Activated CD4-positive, alpha-beta T cell treated with anti-CD3 and anti-CD28 coated beads, Interleukin-2, amount 50 U/mL, for 24 hours (primary cell): Measurements from ENCODE around the gene ADGRL3.
"Not testable (repeated sequence)": the region's sequence is repeated elsewhere in the genome, so short reads cannot be mapped to it uniquely, and the experiment has no call there.

Experiments
- DNase-seq, 2 donors: peaks; one replicate each; pipeline ENCODE4 v3.0.0-alpha.2; 2020; ENCODE audit warnings: low read depth in 1 of 2, low spot score in 1 of 2

The ADGRL3 gene

DNA sequence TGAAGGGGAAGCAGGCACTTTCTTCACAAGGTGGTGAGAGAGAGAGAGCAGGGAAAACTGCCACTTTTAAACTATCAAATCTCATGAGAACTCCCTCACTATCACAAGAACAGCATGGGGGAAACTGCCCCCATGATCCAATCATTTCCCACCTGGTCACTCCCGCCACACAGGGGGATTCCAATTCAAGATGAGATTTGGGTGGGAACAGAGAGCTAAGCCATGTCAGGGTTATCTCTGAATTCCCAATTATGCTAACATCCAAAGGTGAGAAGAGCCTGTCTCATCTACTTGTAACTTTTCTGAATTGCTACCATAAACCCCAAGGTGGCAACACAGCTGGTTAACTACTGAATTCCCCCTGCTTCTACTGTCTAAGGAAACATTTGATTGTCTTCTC is 758.5 kb downstream of the ADGRL3 start:
- no peak for DNase-seq

DNA sequence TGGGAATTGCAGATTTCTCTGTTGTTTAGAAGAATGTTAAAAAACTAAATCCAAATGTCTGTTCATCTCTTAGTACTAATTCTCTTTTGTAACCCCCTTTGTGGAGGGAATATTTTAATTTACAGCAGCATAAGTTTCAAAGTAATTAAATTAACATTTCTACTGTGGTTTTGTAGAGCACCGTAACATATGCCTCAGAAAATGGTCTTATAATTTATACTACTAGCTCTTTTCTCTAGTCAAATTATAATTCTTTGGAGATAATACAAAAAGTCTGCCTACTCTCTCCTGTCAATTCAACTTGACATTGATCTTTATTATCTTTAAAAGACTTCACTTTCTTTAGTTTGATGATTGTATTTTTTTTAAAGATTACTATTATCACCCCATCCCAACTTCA is 759.0 kb downstream of the ADGRL3 start:
- no peak for DNase-seq

DNA sequence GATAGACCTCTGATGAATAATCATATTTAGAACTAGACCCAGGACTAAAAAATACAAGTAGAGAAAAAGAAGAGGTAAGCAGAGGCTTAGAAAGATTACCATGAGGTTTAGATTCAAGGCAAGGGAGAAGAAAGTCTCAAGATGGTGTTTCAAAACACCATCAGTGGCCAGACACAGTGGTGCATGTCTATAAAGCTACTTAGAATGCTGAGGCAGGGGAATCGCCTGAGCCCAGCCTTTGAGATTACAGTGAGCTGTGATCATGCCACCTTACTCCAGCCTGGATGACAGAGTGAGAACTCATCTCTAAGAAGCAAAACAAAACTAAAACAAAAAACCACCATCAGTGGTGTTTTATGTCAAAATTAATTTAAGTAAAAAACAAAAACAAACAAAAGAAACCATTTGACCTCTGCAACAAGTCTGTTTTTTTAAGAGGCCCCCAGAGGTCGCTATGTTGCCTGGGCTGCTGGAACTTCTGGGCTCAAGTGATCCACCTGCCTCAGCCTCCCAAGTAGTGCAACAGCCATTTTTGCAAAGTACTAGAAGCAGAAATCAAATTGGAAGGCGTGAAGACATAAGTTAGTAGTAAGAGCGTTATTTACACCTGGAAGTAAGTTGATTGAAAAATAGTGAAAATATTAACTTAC is 784.3 kb downstream of the ADGRL3 start:
- no peak for DNase-seq

DNA sequence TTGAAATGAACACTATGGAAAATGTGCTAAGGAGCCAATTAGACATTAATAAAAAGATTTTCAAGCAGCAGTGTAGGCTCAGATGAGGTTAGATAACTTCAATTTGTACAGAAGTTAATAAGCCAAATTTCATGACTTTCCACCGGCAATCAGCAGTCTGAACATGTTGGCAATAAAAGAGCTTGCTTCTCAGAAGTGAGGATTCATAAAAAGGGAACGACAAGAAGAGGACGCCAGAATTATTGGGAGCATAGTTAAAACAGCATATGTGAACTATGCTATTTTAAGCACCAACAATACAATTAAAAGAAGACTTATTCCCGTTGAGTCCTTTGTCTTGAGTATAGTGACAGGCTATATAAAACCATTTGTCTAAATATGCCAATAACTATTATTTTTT is 785.3 kb downstream of the ADGRL3 start:
- no peak for DNase-seq

DNA sequence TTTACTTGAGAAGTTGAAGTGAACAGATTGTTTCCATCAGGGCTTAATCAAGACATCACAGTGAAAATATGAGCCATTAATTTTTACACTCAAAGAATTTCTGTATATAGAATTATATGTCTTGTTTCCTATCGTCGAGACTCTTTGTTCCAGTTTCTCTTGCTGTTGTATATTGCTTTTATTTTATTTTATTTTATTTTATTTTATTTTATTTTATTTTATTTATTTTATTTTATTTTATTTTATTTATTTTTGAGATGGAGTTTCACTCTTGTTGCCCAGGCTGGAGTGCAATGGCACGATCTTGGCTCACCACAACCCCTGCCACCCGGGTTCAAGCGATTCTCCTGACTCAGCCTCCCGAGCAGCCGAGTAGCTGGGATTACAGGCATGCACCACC is 786.8 kb downstream of the ADGRL3 start:
- not testable (repeated sequence) for DNase-seq

DNA sequence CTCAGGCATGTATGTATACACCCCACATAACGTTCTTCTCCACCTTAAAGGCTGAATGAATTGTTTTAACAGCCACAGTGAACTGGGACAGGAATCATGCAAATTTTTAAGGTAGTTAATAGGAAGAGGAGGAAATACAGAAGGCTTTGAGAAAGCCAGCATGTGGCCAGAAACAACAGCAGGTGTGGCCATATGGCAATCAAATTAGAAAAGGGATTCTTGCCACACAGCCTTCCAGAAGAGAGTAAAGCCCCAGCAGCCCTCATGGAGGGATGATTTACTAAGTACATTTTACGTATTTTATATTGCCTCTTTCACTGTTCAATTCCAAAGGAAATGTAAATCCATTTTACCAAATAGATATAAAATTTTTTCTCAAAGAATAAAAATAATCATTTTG is 792.2 kb downstream of the ADGRL3 start:
- no peak for DNase-seq

DNA sequence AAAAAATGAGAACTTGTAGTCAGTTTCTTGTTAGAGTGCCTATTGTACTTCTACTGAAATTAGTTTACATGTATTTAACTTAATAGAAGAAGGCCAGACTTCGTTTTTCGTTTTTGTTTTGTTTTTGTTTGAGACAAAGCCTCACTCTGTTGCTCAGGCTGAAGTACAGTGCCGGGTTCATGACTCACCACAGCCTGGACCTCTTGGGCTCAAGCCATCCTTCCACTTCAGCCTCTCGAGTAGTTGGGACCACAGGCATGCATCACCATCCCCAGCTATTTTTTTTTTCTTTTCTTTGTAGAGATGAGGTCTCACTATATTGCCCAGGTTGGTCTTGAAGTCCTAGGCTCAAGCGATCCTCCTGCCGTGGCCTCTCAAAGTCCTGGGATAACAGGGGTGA is 793.9 kb downstream of the ADGRL3 start:
- no peak for DNase-seq

DNA sequence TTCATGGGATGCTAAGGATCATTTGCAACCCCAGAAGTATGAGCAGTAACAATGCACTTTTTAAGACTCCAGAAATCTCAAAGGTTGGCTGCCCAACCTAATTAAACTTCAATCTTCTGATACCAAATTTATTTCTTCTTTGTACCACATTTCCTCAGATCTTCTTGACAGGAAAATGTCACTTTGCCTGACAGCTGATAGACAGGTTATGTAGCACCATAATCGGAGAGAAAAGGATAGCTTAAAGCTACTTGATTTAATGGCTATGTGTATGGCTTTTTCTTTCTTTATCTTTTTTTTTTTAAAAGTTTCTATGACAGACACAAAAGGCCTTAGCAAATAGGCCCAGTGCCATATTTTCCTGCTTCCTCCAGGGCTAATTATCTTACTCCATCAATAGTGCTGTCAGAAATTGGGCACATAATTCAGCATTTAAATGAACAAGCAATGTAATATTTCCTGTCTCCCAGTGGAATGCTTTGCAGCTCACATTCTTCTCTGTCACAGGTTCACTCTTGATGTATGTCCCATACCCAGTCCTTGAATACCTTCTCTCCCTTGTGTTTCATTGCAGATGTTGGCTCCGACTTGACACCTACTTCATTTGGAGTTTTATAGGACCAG is 795.7 kb downstream of the ADGRL3 start:
- DNase-seq, result no peak

DNA sequence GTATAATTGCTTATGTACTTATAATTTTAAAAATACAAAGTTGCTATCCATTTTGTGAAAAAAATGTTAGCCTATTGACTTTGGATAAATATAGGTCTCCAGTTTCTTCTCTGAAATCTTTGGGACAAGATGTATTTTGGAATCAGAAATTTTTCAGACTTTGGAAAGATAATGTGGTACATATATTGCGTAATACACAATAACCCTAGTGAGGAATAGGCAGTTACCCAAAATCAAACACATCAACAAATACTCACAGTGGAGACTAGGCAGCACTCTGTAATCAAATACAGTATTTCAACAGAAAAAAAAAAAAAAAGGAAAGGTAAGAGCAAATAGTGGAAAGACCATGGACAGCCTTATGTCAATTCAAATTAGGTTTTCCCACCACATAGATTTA is 796.8 kb downstream of the ADGRL3 start:
- DNase-seq, result no peak

DNA sequence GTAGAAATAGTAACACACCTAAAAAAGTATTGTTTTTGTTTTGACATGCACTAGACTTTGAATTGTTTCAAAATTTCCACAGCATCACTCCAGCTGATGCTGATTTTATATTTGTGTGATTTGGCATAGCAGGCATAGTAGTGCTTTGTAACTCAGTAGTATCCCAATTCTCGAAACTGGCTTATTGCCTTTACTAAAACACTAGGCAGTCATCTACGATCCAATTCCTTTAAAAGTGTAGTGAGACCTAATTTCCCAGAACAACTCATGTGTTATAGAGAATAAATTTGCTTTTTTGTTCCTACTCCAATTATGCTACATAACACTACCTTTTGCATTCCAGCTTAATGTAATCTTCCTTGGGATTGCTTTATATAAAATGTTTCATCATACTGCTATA is 797.7 kb downstream of the ADGRL3 start:
- no peak for DNase-seq

DNA sequence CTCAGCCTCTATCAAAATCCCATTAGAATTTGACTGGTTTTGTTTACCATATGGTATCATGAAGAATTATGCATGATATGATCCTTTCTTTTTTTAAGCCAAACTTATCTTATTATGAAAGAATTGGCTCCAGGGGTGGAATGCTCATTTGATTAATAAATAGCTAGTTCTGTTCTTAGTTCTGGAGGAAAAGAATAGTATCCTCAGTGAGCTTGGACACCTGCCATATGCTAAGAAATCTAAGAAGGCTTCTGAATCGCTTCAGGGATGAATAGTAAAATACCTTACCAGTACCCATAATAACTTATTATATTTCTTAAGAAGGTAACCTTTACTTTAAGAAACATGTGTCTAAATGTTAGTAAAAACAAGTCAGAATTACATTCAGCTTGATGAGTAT is 803.6 kb downstream of the ADGRL3 start:
- DNase-seq, result no peak

DNA sequence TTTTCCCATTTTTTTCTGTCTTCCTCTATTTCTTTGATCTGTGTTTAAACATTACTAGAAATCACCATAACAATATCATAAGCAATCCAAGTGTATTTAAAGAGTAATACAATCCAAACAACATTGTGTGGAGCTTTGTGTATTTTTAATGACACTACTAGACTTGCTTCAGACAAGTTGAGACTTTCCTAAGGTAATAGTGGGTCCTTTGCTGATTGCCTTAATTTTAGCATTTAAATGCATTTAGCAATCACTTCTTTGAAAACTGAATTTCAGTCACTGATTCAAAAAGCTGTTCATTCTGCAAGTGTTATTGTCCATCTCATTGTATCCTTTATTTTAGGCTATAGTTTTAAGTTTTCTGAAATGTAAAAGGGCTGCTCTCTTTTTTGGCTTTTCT is 804.8 kb downstream of the ADGRL3 start:
- no peak for DNase-seq

DNA sequence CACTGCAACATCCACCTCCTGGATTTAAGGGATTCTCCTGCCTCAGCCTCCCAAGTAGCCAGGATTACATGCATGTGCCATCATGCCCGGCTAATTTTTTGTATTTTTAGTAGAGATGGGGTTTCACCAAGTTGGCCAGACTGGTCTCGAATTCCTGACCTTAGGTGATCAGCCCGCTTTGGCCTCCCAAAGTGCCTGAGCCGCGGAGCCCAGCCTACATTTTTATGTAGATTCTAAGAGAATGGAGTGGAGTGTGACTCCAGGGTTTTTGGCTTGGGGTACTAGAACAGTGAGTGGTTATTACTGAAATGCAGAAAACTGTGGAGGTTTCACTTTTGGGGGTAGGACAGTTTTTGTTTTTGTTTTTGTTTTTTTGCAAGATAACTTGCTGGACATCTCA is 806.0 kb downstream of the ADGRL3 start:
- DNase-seq, result no peak

DNA sequence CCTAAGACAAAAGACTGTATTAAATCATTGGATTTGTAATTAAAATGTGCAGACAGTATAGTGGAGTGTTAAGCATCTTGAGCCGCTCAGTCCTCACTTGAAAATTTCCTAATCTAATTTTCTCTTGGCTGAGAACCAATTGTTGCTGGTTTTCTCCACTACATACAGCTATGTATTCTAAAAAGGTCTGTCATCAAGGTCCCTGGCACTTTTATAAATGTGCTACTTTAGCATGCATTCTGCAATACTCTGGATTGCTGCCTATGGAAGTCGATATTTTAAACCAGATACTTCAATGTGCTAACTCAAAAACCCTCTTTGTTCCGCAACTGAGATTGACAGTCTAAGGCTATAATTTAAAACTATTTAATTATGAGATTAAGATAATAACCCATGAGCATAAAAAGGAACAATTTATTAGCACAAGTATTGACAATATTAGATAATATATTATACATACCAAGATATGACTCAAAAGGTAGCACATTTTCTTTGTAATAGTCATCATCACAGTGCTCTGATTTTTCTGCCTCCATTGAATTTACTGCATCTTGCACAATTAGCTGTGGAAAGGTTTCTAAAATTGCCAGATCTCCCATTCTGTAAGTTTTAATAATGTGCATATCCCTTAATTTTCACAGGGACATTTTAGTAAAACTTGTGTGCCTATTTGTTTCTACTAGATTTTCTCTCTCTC is 815.1 kb downstream of the ADGRL3 start:
- no peak for DNase-seq

DNA sequence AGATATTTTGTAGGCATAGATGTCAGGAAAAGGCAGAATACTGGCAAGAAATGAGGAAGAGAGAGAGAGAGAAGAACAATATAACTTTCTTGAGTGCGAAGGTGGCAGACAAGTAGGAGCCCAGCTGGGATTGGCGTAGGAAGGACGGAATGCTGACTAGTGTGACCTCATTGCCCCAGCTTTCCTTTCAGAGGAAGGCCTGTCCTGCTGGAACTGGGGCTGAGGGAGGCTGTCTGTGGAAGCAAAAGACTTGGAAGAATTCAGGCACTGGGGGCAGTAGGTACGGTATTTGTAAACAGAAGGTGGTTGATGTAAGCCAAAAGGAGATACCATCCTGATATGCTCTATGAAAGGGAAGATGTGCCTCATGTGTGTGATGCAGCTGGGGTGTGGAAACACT is 818.4 kb downstream of the ADGRL3 start:
- DNase-seq, result no peak

DNA sequence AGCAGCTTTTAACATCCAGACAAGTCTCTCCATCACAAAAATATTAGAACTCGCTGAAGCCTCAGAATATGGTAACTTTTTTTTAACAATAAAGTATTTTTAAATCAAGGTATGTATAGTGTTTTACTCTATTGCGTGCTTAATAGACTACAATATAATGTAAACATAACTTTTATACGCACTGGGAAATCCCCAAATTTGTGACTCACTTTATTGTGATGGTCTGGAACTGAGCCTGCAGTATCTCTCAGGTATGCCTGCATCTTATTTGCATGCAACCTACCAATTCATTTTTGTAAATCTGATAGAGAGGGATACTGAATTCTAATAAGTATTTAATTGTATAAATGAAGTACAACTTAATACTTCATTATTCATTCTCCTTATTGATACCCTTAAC is 823.5 kb downstream of the ADGRL3 start:
- DNase-seq, result no peak

DNA sequence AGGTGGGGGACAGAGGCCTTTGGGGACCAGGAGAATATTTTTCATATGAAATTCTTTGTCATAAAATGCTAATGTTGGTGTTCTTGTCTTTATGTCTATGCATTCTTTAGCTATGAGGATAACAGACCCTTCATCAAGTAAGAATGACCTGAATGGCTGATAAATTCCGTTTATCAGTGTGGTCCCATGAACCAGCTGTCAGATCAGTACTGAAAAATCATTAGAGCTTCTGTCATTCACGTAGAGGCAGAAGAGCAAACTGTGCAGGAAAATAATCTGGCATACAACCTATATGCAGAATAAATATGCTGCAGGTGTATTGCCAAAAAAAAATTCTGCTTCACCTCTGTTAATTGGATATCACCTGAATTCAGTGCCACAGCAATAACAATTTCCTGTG is 828.6 kb downstream of the ADGRL3 start:
- DNase-seq, result no peak

DNA sequence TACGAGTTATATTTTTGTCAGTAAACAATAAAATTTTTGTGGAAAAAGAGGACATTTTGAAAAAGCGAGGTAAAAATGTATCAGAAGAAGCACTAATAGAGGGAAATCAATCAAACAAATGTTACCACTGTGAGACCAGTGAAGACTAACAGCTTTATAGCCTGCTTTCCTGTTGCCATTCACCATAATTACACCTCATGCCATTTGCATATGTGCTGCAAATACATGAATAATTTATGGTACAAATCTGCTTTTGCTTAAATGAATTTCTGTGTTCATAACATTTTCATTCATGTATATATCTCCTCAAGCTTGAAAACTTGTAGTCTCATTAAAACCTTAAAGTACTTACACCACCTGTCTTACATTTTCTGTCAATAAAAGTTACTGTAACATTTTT is 830.8 kb downstream of the ADGRL3 start:
- no peak for DNase-seq

DNA sequence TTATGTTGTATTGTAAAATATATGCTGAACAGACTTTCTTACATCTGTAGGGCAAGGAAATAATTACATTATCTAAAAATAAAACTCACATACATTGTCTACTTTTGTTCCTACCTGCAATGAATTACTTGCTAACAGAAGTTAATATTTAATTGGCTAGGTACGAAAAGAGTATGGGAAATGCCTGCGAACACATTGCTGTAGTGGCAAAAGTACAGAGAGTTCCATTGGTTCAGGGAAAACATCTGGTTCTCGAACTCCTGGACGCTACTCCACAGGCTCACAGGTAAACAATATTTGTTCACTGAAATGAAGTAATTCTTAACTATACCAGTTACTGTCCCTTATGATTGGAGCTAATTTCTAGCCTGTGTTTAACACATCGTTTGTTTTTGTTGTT is 837.4 kb downstream of the ADGRL3 start:
- no peak for DNase-seq

DNA sequence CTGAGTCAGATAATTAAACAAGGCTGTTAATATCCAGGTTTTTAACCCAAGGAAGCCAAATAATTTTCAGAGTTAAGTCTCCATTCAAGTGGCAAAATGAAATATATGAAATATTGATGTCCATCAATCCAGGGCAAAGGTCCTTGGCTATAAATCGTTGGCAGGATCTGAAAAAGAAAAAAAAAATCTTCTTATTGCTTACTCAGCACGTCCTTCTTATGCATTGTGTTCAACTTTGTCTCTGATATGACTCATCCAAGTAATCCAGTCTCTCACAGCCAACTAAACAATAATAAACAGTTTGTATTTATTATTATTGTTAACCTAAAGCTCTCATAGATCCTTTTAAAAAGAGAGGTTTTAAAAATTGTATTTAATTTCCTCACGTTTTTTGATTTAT is 851.2 kb downstream of the ADGRL3 start:
- DNase-seq, result no peak

DNA sequence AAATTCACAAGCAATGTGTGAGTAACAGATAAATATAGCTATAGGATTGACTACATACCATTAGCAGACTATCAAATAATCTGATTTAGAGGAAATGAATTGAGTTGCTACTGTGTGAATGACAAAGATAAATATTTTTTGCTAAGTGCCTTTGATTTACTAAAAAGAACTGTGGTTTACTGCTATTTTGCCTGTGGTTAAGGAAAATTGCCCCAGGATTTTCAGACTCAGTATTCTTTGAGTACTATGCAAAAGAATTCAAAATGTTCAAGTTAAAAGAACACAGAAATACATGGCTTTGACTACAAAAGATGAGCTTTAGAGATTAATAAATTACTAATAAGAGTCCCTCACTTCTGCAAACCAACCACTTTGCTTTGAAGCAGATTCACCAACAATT is 853.8 kb downstream of the ADGRL3 start:
- no peak for DNase-seq

DNA sequence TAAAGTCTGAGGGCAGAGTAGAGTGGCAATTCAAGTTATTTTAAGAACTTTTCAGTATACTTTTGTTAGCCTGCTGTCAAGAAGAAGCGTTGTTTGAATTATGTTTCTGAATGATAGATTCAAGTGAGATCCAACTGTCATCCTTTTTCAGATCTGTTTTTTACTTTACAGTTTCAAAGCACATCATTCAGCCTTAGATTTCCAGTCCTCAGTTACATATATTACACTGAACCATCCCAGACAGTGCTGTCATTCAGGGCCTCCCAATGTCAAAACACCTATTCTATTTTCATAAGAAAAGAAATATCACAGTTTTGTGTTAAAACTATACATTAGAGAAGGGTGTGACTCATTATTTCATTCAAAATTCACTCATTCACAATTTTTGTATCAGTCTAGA is 856.9 kb downstream of the ADGRL3 start:
- DNase-seq, result no peak

DNA sequence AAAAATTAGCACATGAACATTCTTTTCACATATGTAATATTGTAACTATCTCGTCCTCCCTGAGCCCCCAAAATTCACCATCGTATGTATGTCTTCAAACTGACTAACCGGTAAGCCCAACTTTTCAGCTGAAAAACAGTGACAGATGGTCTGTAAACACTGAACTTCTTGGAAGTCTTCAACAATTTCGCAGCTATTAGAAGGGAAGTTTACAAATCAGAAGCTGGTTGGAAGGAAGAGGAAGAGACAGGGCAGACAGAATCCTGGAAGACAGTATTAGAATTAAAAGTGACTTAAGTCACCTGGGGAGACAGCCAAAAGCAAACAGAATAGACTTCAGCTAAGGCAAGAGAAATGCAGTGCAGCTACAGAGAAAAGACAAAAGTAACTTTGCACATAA is 858.4 kb downstream of the ADGRL3 start:
- no peak for DNase-seq
